NT2/D1 (cell line): ENCODE measurements around the gene ARL10.

Source experiments
- SUZ12 ChIP-seq: IDR thresholded peaks from 2 replicates; pipeline ENCODE4 v1.6.1; 2011; ENCODE audit not compliant: insufficient read length, insufficient read depth; ENCODE audit errors: extremely low read depth
- YY1 ChIP-seq: IDR thresholded peaks from 2 replicates; pipeline ENCODE4 v1.6.1; 2011; ENCODE audit not compliant: insufficient read length, insufficient read depth
- ZNF274 ChIP-seq: IDR thresholded peaks from 2 replicates; pipeline ENCODE4 v1.6.1; 2011; ENCODE audit warnings: mild to moderate bottlenecking, low read depth, low read length

DNA sequence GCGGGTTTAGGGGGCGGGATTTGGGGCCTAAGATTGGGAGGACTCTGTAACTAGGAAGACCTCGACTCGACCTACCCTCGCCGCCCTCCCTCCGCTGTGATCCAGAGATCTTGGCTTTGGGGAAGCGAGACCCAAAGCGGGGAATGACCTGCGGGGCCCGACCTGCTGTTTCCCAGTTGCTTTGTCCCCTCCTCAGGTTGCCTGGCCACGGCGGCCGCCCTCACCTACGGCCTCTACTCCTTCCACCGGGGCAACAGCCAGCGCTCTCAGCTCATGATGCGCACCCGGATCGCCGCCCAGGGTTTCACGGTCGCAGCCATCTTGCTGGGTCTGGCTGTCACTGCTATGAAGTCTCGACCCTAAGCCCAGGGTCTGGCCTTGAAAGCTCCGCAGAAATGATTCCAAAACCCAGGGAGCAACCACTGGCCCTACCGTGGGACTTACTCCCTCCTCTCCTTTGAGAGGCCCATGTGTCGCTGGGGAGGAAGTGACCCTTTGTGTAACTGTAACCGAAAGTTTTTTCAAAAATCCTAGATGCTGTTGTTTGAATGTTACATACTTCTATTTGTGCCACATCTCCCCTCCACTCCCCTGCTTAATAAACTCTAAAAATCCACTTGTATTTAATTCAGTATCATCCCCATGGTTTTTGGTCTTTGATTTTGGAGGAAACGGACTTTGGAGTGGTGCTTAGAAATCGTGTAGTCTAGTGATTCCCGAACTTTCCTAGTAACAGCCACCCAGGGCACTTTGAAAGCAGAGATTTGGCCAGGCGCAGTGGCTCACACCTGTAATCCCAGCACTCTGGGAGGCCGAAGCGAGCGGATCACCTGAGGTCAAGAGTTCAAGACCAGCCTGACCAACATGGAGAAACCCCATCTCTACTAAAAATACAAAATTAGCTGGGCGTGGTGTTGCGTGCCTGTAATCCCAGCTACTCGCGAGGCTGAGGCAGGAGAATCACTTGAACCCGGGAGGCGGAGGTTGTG lies 24.1 kb downstream of the ARL10 start:
- no peak for TF ChIP-seq ZNF274
- no peak for TF ChIP-seq YY1
- no peak for TF ChIP-seq SUZ12
